Measurements from ENCODE around the gene SSBP3.

Gene SSBP3

GRCh38 chr1:54310439-54311328 lies 95.5 kb downstream of the SSBP3 start:
- Histone ChIP-seq H3K36me3 (ENCODE audit: insufficient read depth, insufficient read length, low read length) (peaks cover 7% of the 10 kb centered on the region), H3K4me3 (ENCODE audit: insufficient read length, low read depth) (no peak overlapping the region), H3K9me3 (ENCODE audit: insufficient read depth, low read length) (no peaks in the 10 kb centered on the region), H3K9ac (ENCODE audit: insufficient read length, low read depth) (peak overlapping the region; percentile 12), H3K4me1 (ENCODE audit: insufficient read depth, insufficient read length) (peaks cover 46% of the 10 kb centered on the region), H3K27me3 (ENCODE audit: insufficient read depth, insufficient read length) (no peaks in the 10 kb centered on the region)
- DNase-seq (ENCODE audit: low read depth, low spot score), result peak; percentile 68
- TF ChIP-seq YY1 (IDR thresholded peaks at IDR 0.05; ENCODE audit: insufficient read depth, insufficient read length) (no peak), ZNF274 (IDR thresholded peaks at IDR 0.05; ENCODE audit: low read depth, low read length) (no peak), SUZ12 (IDR thresholded peaks at IDR 0.05; ENCODE audit: extremely low read depth, insufficient read depth, insufficient read length) (no peak)

GRCh38 chr1:54309631-54310366 lies 96.4 kb downstream of the SSBP3 start:
- Histone ChIP-seq H3K9ac (ENCODE audit: insufficient read length, low read depth) (peak overlapping the region; percentile 12), H3K36me3 (ENCODE audit: insufficient read depth, insufficient read length, low read length) (peaks cover 3% of the 10 kb centered on the region), H3K4me3 (ENCODE audit: insufficient read length, low read depth) (no peak overlapping the region), H3K9me3 (ENCODE audit: insufficient read depth, low read length) (no peaks in the 10 kb centered on the region), H3K27me3 (ENCODE audit: insufficient read depth, insufficient read length) (no peaks in the 10 kb centered on the region), H3K4me1 (ENCODE audit: insufficient read depth, insufficient read length) (peaks cover 45% of the 10 kb centered on the region)
- no peak for DNase-seq (ENCODE audit: low read depth, low spot score)
- TF ChIP-seq ZNF274 (IDR thresholded peaks at IDR 0.05; ENCODE audit: low read depth, low read length) (no peak), YY1 (IDR thresholded peaks at IDR 0.05; ENCODE audit: insufficient read depth, insufficient read length) (no peak), SUZ12 (IDR thresholded peaks at IDR 0.05; ENCODE audit: extremely low read depth, insufficient read depth, insufficient read length) (no peak)

- Histone ChIP-seq H3K27me3 (ENCODE audit: insufficient read depth, insufficient read length) (no peaks in the 10 kb centered on the region), H3K4me1 (ENCODE audit: insufficient read depth, insufficient read length) (peaks cover 43% of the 10 kb centered on the region), H3K9me3 (ENCODE audit: insufficient read depth, low read length) (no peaks in the 10 kb centered on the region), H3K9ac (ENCODE audit: insufficient read length, low read depth) (no peak overlapping the region), H3K36me3 (ENCODE audit: insufficient read depth, insufficient read length, low read length) (peaks cover 7% of the 10 kb centered on the region), H3K4me3 (ENCODE audit: insufficient read length, low read depth) (no peak overlapping the region)
- DNase-seq (ENCODE audit: low read depth, low spot score), result no peak
- TF ChIP-seq YY1 (IDR thresholded peaks at IDR 0.05; ENCODE audit: insufficient read depth, insufficient read length) (no peak), ZNF274 (IDR thresholded peaks at IDR 0.05; ENCODE audit: low read depth, low read length) (no peak), SUZ12 (IDR thresholded peaks at IDR 0.05; ENCODE audit: extremely low read depth, insufficient read depth, insufficient read length) (no peak)
Measured at GRCh38 chr1:54307305-54307704, 98.9 kb downstream of the SSBP3 start.

GRCh38 chr1:54305906-54306514 lies 100.2 kb downstream of the SSBP3 start:
- H3K9me3 ChIP-seq (ENCODE audit: insufficient read depth, low read length), result no peaks in the 10 kb centered on the region
- H3K4me1 ChIP-seq (ENCODE audit: insufficient read depth, insufficient read length), result peaks cover 41% of the 10 kb centered on the region
- TF ChIP-seq SUZ12 (IDR thresholded peaks at IDR 0.05; ENCODE audit: extremely low read depth, insufficient read depth, insufficient read length) (no peak), YY1 (IDR thresholded peaks at IDR 0.05; ENCODE audit: insufficient read depth, insufficient read length) (no peak), ZNF274 (IDR thresholded peaks at IDR 0.05; ENCODE audit: low read depth, low read length) (no peak)
- no peak overlapping the region for H3K9ac ChIP-seq (ENCODE audit: insufficient read length, low read depth)
- H3K4me3 ChIP-seq (ENCODE audit: insufficient read length, low read depth), result no peak overlapping the region
- peaks cover 7% of the 10 kb centered on the region for H3K36me3 ChIP-seq (ENCODE audit: insufficient read depth, insufficient read length, low read length)
- DNase-seq (ENCODE audit: low read depth, low spot score), result no peak
- no peaks in the 10 kb centered on the region for H3K27me3 ChIP-seq (ENCODE audit: insufficient read depth, insufficient read length)

- TF ChIP-seq ZNF274 (IDR thresholded peaks at IDR 0.05; ENCODE audit: low read depth, low read length), result no peak
- DNase-seq (ENCODE audit: low read depth, low spot score), result no peak
- Histone ChIP-seq H3K4me3 (ENCODE audit: insufficient read length, low read depth) (no peak overlapping the region), H3K9ac (ENCODE audit: insufficient read length, low read depth) (no peak overlapping the region), H3K36me3 (ENCODE audit: insufficient read depth, insufficient read length, low read length) (peaks cover 7% of the 10 kb centered on the region), H3K27me3 (ENCODE audit: insufficient read depth, insufficient read length) (no peaks in the 10 kb centered on the region), H3K4me1 (ENCODE audit: insufficient read depth, insufficient read length) (peaks cover 37% of the 10 kb centered on the region), H3K9me3 (ENCODE audit: insufficient read depth, low read length) (no peaks in the 10 kb centered on the region)
Measured at GRCh38 chr1:54304518-54304917, 101.7 kb downstream of the SSBP3 start.

GRCh38 chr1:54302951-54303843 lies 103.0 kb downstream of the SSBP3 start:
- Histone ChIP-seq H3K36me3 (ENCODE audit: insufficient read depth, insufficient read length, low read length) (peaks cover 8% of the 10 kb centered on the region), H3K9me3 (ENCODE audit: insufficient read depth, low read length) (no peaks in the 10 kb centered on the region), H3K27me3 (ENCODE audit: insufficient read depth, insufficient read length) (no peaks in the 10 kb centered on the region), H3K9ac (ENCODE audit: insufficient read length, low read depth) (no peak overlapping the region), H3K4me1 (ENCODE audit: insufficient read depth, insufficient read length) (peaks cover 39% of the 10 kb centered on the region), H3K4me3 (ENCODE audit: insufficient read length, low read depth) (no peak overlapping the region)
- no peak for DNase-seq (ENCODE audit: low read depth, low spot score)
- TF ChIP-seq ZNF274 (IDR thresholded peaks at IDR 0.05; ENCODE audit: low read depth, low read length) (no peak), SUZ12 (IDR thresholded peaks at IDR 0.05; ENCODE audit: extremely low read depth, insufficient read depth, insufficient read length) (no peak)
